HG03565 (cell line): ENCODE data around the gene MESP2.

Source experiments
- ATAC-seq: cut with Tn5 transposase; IDR thresholded peaks from one replicate; pipeline ENCODE4 v1.9.1; 2021; ENCODE audit warnings: mild to moderate bottlenecking, moderate library complexity; ENCODE audit not compliant: unreplicated experiment

MESP2 gene

GRCh38 chr15:89814112-89814742 lies 38.1 kb downstream of the MESP2 start:
- no peak for ATAC-seq

- ATAC-seq: no peak
Observed at GRCh38 chr15:89815769-89816168, 39.6 kb downstream of the MESP2 start.

GRCh38 chr15:89817701-89818280 lies 41.7 kb downstream of the MESP2 start:
- no peak for ATAC-seq

GRCh38 chr15:89818287-89818686 lies 42.2 kb downstream of the MESP2 start:
- ATAC-seq: no peak

GRCh38 chr15:89820666-89821611 lies 44.8 kb downstream of the MESP2 start:
- ATAC-seq: no peak

- ATAC-seq: no peak
Observed at GRCh38 chr15:89822026-89822425, 45.9 kb downstream of the MESP2 start.

GRCh38 chr15:89822611-89822950 lies 46.4 kb downstream of the MESP2 start:
- ATAC-seq: no peak

GRCh38 chr15:89822951-89823711 lies 47.0 kb downstream of the MESP2 start:
- ATAC-seq: no peak

GRCh38 chr15:89823836-89824606 lies 47.9 kb downstream of the MESP2 start:
- no peak for ATAC-seq

GRCh38 chr15:89824607-89824867 lies 48.4 kb downstream of the MESP2 start:
- no peak for ATAC-seq

- no peak for ATAC-seq
Observed at GRCh38 chr15:89825271-89825940, 49.3 kb downstream of the MESP2 start.

GRCh38 chr15:89826671-89827655 lies 50.8 kb downstream of the MESP2 start:
- ATAC-seq: no peak

- ATAC-seq: no peak
Observed at GRCh38 chr15:89827829-89828228, 51.7 kb downstream of the MESP2 start.
